HG03095 (cell line): ENCODE data around the gene ZMYM3.

ENCODE experiments used
- ATAC-seq: cut with Tn5 transposase; IDR thresholded peaks from one replicate; pipeline ENCODE4 v1.9.1; 2021; ENCODE audit warnings: moderate library complexity; ENCODE audit not compliant: unreplicated experiment

ZMYM3 gene

DNA sequence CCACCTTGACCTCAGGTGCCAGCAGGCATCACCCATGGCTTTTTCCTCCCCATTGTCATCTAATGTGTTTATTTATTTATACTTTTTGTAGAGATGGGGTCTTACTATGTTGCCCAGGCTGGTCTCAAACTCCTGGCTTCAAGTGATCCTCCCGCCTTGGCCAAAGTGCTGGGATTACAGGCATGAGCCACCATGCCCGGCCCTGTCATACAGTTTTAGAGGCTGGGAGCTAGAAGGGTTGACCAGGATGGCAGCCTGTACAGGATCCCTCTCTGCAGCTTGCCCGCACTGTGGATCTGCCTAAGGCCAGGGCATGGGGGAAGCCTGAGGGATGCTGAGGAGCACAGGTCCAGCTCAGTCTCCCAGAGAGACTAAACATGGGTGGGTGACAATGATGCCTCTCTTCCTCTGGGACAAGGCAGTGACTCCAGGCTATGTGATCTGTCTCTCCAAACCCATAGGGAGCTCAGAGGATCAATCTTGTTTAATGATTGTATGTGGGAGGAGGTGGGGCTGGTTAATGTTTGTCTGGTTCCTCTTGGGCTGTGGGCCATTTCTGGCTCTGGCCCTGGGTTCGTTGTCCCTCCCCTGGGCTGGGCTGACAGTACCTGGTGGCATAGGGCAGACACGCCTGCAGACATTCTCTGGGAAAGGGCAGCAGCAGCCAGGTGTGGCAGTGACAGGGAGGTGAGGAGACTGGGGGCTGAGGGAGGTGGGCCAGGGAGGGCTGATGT is 39.2 kb downstream of the ZMYM3 start:
- no peak for ATAC-seq

DNA sequence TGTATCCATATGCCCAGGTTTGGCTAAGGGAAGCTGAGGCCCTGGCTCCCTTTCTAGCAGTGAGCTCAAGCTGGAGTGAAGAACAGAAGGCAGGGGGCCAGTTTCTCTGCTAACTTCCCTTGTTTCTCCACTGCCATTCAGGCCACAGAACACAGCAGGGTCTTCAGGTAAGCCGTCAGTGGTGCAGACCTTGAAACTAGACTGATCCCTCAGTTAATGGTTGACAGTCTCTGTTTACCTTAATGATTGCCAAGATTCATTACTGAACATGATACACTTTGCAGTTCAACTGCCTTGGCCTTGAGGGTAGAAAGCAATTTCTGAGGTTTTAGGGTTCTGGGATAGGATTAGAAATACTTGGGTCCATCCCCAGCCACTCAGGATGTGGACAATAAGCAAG is 39.8 kb downstream of the ZMYM3 start:
- no peak for ATAC-seq

DNA sequence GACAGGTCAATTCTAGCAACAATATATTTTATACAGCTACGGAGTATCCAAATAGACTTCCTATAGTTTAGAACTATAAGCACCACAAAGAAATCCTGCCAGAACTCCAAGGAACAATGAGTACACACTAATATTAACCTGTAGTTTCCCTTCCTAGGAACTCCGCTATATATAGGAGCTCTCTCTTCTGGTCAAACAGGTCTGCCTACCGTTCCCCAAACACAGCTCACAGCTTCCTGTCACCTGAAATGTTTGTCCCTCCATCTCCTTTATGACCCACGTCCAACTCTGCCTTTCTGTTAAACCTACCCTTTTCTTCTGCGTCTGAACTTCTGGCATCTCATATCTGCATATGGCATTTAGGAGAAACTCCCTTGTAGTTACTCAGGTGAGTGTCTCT is 41.4 kb downstream of the ZMYM3 start:
- ATAC-seq: no peak

DNA sequence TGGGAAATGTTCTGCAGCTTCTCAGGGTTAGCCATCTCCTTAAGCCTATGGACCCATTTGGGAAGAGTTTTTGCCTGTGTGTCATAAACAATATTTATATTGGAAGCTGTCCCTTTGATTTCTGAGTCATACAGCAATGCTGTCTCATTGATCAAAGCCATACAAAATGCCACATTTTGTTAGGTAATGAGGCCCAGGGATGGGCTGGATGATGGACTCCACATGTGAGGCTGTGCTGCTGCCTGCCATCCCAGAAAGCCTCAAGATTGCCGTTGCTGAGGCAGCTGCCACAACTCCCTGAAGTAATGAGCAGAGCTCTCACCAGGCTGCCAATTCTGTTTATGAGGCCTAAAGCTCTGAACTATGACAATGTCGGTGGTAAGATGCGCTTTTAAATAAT is 43.1 kb downstream of the ZMYM3 start:
- ATAC-seq: no peak

DNA sequence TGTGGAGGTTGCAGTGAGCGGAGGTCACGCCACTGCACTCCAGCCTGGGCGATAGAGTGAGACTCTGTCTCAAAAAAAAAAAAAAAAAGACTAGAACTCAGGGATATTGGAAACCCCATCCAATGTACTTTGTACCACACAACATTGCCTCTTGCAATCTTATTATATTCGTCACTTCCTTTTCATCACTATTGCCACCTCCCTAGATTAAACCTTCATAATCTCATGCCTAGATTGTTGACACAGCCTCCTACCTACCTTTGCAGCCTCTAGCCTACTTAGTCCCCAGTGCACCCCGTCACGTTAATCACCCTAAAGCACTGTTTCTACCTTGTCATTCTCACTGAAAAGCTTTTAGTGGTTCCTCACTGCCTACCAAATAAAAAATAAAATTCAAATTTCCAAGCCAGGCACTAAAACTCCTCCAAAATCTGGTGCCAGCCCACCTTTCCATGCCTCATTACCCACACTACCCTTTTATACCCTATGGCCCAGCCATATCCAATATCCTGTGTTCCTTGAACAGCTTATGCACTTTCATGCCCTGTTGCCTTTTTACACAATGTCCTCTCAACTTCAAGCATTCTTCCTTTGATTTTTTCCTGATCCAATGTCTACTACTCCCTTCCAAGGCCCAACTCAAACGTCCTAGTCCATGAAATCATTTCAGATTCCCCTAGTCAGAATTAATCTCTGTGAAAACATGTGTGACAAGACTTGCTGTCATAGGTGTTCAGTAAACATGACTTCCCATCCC is 54.5 kb downstream of the ZMYM3 start:
- ATAC-seq: no peak

DNA sequence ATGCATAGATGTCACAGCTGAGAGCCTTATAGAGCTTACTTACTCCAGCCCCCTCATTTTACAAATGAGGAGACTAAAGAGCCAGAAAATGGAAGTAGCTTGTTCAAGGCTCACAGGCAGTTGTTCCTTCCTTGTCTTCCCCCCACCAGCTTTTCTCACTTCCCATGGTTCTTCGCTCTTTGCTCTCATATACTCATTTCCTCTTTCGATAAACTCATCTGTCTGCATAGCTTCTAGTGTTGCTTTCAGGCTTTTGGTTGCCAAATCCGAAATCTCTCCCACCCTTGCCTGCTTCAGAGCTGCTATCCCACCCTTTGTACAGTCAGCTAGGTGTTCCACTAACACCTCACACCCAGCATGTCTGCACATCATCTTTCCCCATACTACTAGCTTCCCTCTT is 55.9 kb downstream of the ZMYM3 start:
- peak; percentile 75 for ATAC-seq

DNA sequence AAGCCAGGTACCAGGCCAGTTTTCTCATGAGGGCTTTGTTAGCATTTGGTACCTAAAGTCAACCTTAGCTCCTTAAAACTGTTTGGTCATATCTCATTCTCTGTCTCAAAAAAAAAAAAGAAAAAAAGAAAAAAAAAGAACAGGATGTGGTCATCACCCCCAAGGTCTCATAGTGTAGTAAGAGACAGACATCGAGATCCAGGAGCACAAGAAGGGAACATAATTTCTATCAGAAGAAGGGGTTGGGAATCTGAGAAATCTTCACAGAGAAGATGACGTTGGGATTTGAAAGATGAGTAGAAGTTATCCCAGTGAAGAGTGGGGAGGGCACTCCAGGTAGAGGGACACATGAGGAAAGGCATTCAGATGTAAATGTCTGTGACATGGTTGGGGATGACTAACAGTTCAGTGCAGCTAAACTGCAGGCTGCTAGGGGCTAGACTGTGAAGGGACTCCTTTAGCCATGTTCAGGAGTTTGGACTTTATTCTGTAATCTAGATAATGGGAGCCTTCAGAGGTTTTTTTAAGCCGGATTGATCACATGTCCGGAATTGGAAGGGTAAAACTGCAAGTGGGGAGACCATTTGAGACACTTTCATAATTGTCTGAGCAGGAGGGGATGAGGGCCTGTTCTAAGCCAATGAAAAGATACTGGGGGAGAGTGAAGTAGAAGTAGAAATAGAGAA is 57.8 kb downstream of the ZMYM3 start:
- peak; percentile 55 for ATAC-seq

DNA sequence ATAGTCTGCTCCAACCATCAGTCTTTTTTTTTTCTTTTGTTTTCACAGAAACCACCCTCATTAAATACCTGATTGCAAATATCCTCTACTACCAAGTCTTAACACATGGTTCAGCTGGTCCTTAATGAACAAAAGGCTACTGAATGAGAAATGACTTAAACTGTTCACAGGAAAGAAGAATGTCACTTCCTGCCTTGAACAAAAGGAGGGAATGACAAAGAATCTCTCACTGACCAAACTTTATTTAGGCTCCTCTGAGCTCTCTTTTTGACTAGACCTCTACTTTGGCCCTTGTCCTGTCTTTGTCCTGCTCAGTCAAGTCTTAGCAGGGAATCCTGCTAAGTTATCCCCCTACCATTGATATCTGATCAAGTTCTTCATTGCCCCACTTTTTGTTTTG is 62.7 kb downstream of the ZMYM3 start:
- ATAC-seq: no peak
